GM18499 (cell line): Measurements from ENCODE around the gene MAN2B2.

Source experiments
- ATAC-seq: cut with Tn5 transposase; IDR thresholded peaks from one replicate; pipeline ENCODE4 v1.9.1; 2021; ENCODE audit warnings: moderate number of reproducible peaks; ENCODE audit not compliant: insufficient read depth, unreplicated experiment

Gene MAN2B2

GRCh38 chr4:6574747-6575502 lies at the start of gene MAN2B2:
Gene MAN2B2 (plus strand): TSS chr4:6575189. CDS start chr4:6575211, 22 bp downstream.
- ATAC-seq, result no peak

- ATAC-seq, result no peak
These were observed 49.5 kb upstream of the MAN2B2 start for GRCh38 chr4:6525474-6525873.

- ATAC-seq, result no peak
These were observed 48.8 kb upstream of the MAN2B2 start for GRCh38 chr4:6526156-6526555.

- no peak for ATAC-seq
These were observed 48.3 kb upstream of the MAN2B2 start for GRCh38 chr4:6526671-6527091.

GRCh38 chr4:6527259-6527658 lies 47.7 kb upstream of the MAN2B2 start:
- no peak for ATAC-seq

- no peak for ATAC-seq
These were observed 47.0 kb upstream of the MAN2B2 start for GRCh38 chr4:6527683-6528595.

GRCh38 chr4:6529021-6529420 lies 46.0 kb upstream of the MAN2B2 start:
- no peak for ATAC-seq

GRCh38 chr4:6530301-6530700 lies 44.7 kb upstream of the MAN2B2 start:
- ATAC-seq, result no peak

- ATAC-seq, result no peak
These were observed 44.0 kb upstream of the MAN2B2 start for GRCh38 chr4:6530964-6531363.

GRCh38 chr4:6532102-6532501 lies 42.9 kb upstream of the MAN2B2 start:
- ATAC-seq, result no peak

- no peak for ATAC-seq
These were observed 42.3 kb upstream of the MAN2B2 start for GRCh38 chr4:6532658-6533057.

- no peak for ATAC-seq
These were observed 40.9 kb upstream of the MAN2B2 start for GRCh38 chr4:6534050-6534449.

GRCh38 chr4:6534618-6535328 lies 40.2 kb upstream of the MAN2B2 start:
- no peak for ATAC-seq

- no peak for ATAC-seq
These were observed 39.7 kb upstream of the MAN2B2 start for GRCh38 chr4:6535329-6535692.

GRCh38 chr4:6535706-6536105 lies 39.3 kb upstream of the MAN2B2 start:
- ATAC-seq, result no peak

- no peak for ATAC-seq
These were observed 36.9 kb upstream of the MAN2B2 start for GRCh38 chr4:6538111-6538510.

GRCh38 chr4:6538575-6538974 lies 36.4 kb upstream of the MAN2B2 start:
- ATAC-seq, result no peak

- no peak for ATAC-seq
These were observed 35.8 kb upstream of the MAN2B2 start for GRCh38 chr4:6539009-6539764.

GRCh38 chr4:6540879-6541278 lies 34.1 kb upstream of the MAN2B2 start:
- no peak for ATAC-seq

- no peak for ATAC-seq
These were observed 33.2 kb upstream of the MAN2B2 start for GRCh38 chr4:6541789-6542188.
